ENCODE results near the gene DUOXA2.

GRCh38 chr15:45165536-45165935 lies 51.4 kb downstream of the DUOXA2 start:
- TF ChIP-seq CTCF (IDR thresholded peaks at IDR 0.05) = no peak
- TF ChIP-seq POLR2A (IDR thresholded peaks at IDR 0.05) = no peak
